KMS-11 (cell line): ENCODE data around the gene GRM8.

Source experiments
- H2AFZ ChIP-seq: fragments of 200-600 bp; sonication (generic); 2 replicates; pipeline ENCODE4 v1.6.1; 2016; ENCODE audit warnings: antibody characterized with exemption, mixed run types, low read depth
- H3K27ac ChIP-seq: fragments of 200-600 bp; sonication (generic); 2 replicates; pipeline ENCODE4 v1.6.1; 2016; ENCODE audit warnings: mild to moderate bottlenecking, mixed run types
- H3K27me3 ChIP-seq: fragments of 200-600 bp; sonication (generic); 2 replicates; pipeline ENCODE4 v1.6.1; 2017; ENCODE audit warnings: mild to moderate bottlenecking, low read depth, mixed run types, moderate library complexity; ENCODE audit not compliant: insufficient read depth
- H3K36me3 ChIP-seq: fragments of 200-600 bp; sonication (generic); 2 replicates; pipeline ENCODE4 v1.6.1; 2017; ENCODE audit warnings: mild to moderate bottlenecking, mixed run types; ENCODE audit not compliant: insufficient read depth
- H3K4me1 ChIP-seq: fragments of 200-600 bp; sonication (generic); 2 replicates; pipeline ENCODE4 v1.6.1; 2016; ENCODE audit warnings: mild to moderate bottlenecking, low read depth, mixed run types; ENCODE audit not compliant: poor library complexity, severe bottlenecking
- H3K4me2 ChIP-seq: fragments of 200-600 bp; sonication (generic); 2 replicates; pipeline ENCODE4 v1.7.0; 2016; ENCODE audit warnings: mild to moderate bottlenecking, mixed run types
- H3K4me3 ChIP-seq: fragments of 200-600 bp; sonication (generic); IDR thresholded peaks from 2 replicates; pipeline ENCODE4 v1.6.1; 2017; ENCODE audit warnings: low read depth, low read length, mixed read lengths; ENCODE audit not compliant: insufficient read depth
- H3K79me2 ChIP-seq: fragments of 200-600 bp; sonication (generic); 2 replicates; pipeline ENCODE4 v1.6.1; 2016; ENCODE audit warnings: low read depth, mixed run types; ENCODE audit not compliant: insufficient read depth
- H3K9ac ChIP-seq: fragments of 200-600 bp; sonication (generic); 2 replicates; pipeline ENCODE4 v1.6.1; 2016; ENCODE audit warnings: mild to moderate bottlenecking, mixed run types
- H4K20me1 ChIP-seq: fragments of 200-600 bp; sonication (generic); 2 replicates; pipeline ENCODE4 v1.6.1; 2016; ENCODE audit warnings: mild to moderate bottlenecking, mixed run types; ENCODE audit not compliant: insufficient read depth
- CTCF ChIP-seq: fragments of 200-600 bp; sonication (generic); conservative IDR thresholded peaks from 2 replicates; pipeline ENCODE4 v1.6.1; 2017; ENCODE audit warnings: low read depth, mild to moderate bottlenecking, antibody characterized with exemption, low read length, moderate library complexity, mixed read lengths

Gene GRM8

GRCh38 chr7:126809188-126809587 is 443.6 kb downstream of the GRM8 start:
- no peak overlapping the region for H3K4me2 ChIP-seq
- no peaks in the 10 kb centered on the region for H3K79me2 ChIP-seq
- H4K20me1 ChIP-seq = no peaks in the 10 kb centered on the region
- no peak for TF ChIP-seq CTCF
- H2AFZ ChIP-seq = no peak overlapping the region
- no peaks in the 10 kb centered on the region for H3K27me3 ChIP-seq
- no peaks in the 10 kb centered on the region for H3K36me3 ChIP-seq
- H3K4me3 ChIP-seq = no peak overlapping the region
- H3K27ac ChIP-seq = no peak overlapping the region
- no peaks in the 10 kb centered on the region for H3K4me1 ChIP-seq
- no peak overlapping the region for H3K9ac ChIP-seq

- Histone ChIP-seq H2AFZ (no peak overlapping the region), H4K20me1 (no peaks in the 10 kb centered on the region), H3K36me3 (no peaks in the 10 kb centered on the region), H3K27ac (no peak overlapping the region), H3K4me3 (no peak overlapping the region), H3K4me2 (no peak overlapping the region), H3K79me2 (no peaks in the 10 kb centered on the region), H3K27me3 (no peaks in the 10 kb centered on the region), H3K4me1 (no peaks in the 10 kb centered on the region), H3K9ac (no peak overlapping the region)
- TF ChIP-seq CTCF = no peak
Observed at GRCh38 chr7:126806614-126807013, 446.1 kb downstream of the GRM8 start.

DNA sequence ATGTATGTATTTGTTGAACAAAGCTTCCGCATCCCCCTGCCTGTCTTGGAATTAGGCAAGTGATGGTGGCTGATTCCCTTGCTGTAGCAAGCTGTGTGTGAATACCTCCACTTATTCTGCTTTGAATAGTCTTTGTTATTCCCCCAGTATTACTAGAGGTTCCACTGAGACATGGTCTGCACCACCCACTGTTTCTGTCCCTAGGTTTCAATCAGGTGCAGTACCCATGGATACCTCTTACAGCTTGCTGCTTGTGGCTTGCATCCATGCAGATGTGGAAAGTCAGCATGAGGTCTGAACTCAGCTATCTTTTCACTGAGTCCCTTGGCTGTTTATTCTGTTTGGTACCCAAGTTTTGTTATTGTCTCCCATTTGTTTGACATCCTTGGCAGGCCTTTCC is 447.4 kb downstream of the GRM8 start:
- TF ChIP-seq CTCF = no peak

DNA sequence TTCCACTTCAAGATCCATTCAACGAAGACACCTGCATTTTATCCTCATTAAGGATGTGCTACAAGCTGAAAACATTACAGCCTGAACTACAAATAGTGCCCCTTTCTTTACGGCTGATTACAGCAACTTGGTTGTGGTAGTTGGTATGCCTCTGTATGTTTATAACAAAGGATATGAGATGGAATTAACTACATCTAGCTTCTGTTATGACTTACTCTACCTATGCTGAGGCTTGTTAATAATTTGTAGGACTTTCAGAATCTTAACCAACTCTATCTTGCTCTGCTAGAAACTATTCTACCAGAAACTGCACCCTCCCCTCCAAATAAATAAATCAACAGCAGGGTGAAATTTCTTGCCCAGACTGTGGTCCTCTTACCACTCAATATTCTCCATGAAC is 448.1 kb downstream of the GRM8 start:
- no peak for TF ChIP-seq CTCF
- Histone ChIP-seq H3K4me2 (no peak overlapping the region), H3K4me3 (no peak overlapping the region), H3K79me2 (no peaks in the 10 kb centered on the region), H3K9ac (no peak overlapping the region), H3K27me3 (no peaks in the 10 kb centered on the region), H3K4me1 (no peaks in the 10 kb centered on the region), H3K27ac (no peak overlapping the region), H2AFZ (no peak overlapping the region), H3K36me3 (no peaks in the 10 kb centered on the region), H4K20me1 (no peaks in the 10 kb centered on the region)

More for the DNA sequence above, 447.4 kb downstream of the GRM8 start:
- no peak overlapping the region for H3K4me3 ChIP-seq
- H3K4me2 ChIP-seq = no peak overlapping the region
- no peaks in the 10 kb centered on the region for H3K36me3 ChIP-seq
- H3K9ac ChIP-seq = no peak overlapping the region
- no peaks in the 10 kb centered on the region for H3K79me2 ChIP-seq
- no peak overlapping the region for H2AFZ ChIP-seq
- no peak overlapping the region for H3K27ac ChIP-seq
- H3K4me1 ChIP-seq = no peaks in the 10 kb centered on the region
- no peaks in the 10 kb centered on the region for H3K27me3 ChIP-seq
- H4K20me1 ChIP-seq = no peaks in the 10 kb centered on the region
